ENCODE data around the gene DYTN.

The DYTN gene

DNA sequence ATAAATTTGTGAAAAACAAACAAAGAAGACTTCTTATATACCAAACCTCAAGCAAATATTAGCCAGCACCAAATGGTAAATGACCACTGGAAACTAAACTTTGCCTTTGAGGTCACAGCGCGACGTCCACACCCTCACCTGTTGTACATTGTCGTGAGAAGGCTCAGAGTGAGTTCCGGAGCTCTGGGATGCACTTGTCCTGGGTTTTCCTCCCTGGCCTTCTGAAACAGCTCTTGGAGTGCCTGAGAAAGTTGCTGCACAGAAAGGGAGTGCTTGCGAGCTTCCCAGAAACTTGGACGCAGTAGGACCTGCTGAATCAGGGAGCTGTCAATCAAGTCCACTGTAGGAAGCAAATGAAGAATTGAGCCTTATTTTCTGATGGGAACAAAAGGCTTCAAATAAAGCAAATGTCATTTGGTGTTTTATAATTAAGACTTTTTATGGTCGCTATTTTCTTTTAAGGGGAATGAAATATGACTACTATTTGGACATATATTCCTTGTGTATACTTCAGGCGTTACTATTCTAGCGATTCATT lies 11.0 kb downstream of the DYTN start:
- no peak overlapping the region for H3K4me2 ChIP-seq (ENCODE audit: insufficient read depth, low read length)
- H3K9ac ChIP-seq (ENCODE audit: low read depth, low read length), result no peak overlapping the region
- no peaks in the 10 kb centered on the region for H3K79me2 ChIP-seq (ENCODE audit: insufficient read depth, low read length)
- no peak for ATAC-seq (ENCODE audit: insufficient read depth, low read depth)
- H4K20me1 ChIP-seq (ENCODE audit: insufficient read depth, low read length), result no peaks in the 10 kb centered on the region
- no peak for DNase-seq
- no peaks in the 10 kb centered on the region for H3K4me1 ChIP-seq (ENCODE audit: insufficient read depth, low read length)
- H3K9me3 ChIP-seq (ENCODE audit: insufficient read depth, low read length, severe bottlenecking), result no peaks in the 10 kb centered on the region
- H3K27ac ChIP-seq (ENCODE audit: low read length), result no peak overlapping the region
- no peaks in the 10 kb centered on the region for H3K36me3 ChIP-seq (ENCODE audit: insufficient read depth, low read length)
- peaks cover 3% of the 10 kb centered on the region for H3K27me3 ChIP-seq (ENCODE audit: insufficient read depth, low read length, poor library complexity)
- H2AFZ ChIP-seq (ENCODE audit: low read depth, low read length), result no peak overlapping the region
- TF ChIP-seq EZH2 (IDR thresholded peaks at IDR 0.05; ENCODE audit: borderline replicate concordance, low read depth, low read length, severe bottlenecking), result no peak
- TF ChIP-seq, protein P1, sequence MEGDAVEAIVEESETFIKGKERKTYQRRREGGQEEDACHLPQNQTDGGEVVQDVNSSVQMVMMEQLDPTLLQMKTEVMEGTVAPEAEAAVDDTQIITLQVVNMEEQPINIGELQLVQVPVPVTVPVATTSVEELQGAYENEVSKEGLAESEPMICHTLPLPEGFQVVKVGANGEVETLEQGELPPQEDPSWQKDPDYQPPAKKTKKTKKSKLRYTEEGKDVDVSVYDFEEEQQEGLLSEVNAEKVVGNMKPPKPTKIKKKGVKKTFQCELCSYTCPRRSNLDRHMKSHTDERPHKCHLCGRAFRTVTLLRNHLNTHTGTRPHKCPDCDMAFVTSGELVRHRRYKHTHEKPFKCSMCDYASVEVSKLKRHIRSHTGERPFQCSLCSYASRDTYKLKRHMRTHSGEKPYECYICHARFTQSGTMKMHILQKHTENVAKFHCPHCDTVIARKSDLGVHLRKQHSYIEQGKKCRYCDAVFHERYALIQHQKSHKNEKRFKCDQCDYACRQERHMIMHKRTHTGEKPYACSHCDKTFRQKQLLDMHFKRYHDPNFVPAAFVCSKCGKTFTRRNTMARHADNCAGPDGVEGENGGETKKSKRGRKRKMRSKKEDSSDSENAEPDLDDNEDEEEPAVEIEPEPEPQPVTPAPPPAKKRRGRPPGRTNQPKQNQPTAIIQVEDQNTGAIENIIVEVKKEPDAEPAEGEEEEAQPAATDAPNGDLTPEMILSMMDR (IDR thresholded peaks at IDR 0.05; ENCODE audit: borderline replicate concordance, extremely low read depth, low read length, poor library complexity, severe bottlenecking), result no peak
- no peak overlapping the region for H3K4me3 ChIP-seq (ENCODE audit: low read depth in 1 of 2, low read length in 2 of 2)

DNA sequence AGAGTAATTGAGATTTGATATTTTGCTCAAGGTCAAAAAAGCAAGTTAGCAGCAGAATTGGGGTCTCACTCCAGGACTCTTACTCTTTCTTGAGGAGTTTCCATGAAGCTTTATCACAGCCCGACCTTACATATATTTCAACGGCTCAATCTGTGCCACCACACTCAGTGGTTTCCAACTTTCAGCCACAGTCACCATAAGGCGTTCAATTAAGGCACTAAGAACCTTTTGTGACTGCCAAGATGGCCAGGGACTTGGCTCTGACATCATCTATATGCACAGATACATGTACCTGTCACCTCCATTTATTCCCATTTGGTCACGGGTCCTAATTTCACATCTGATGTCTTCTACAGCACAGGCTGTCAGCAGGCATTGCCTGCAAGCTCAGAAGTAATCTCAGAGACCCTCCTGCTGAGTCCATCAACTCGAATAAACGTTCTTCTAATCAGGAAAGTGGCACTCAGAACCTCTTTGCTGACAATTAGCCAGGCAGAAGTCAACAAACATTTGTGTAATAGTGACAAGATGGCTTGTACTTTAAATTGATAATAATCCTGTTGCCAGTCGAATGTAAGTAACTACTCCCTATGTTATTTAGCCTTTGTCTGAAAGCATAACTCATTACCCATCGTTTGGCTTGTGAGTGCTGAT lies 16.1 kb downstream of the DYTN start:
- H3K36me3 ChIP-seq (ENCODE audit: insufficient read depth, low read length), result no peaks in the 10 kb centered on the region
- no peak overlapping the region for H3K4me2 ChIP-seq (ENCODE audit: insufficient read depth, low read length)
- H3K79me2 ChIP-seq (ENCODE audit: insufficient read depth, low read length), result no peaks in the 10 kb centered on the region
- H3K27ac ChIP-seq (ENCODE audit: low read length), result no peak overlapping the region
- no peak overlapping the region for H3K9ac ChIP-seq (ENCODE audit: low read depth, low read length)
- no peaks in the 10 kb centered on the region for H4K20me1 ChIP-seq (ENCODE audit: insufficient read depth, low read length)
- no peak for ATAC-seq (ENCODE audit: insufficient read depth, low read depth)
- H2AFZ ChIP-seq (ENCODE audit: low read depth, low read length), result no peak overlapping the region
- H3K4me1 ChIP-seq (ENCODE audit: insufficient read depth, low read length), result no peaks in the 10 kb centered on the region
- no peak overlapping the region for H3K4me3 ChIP-seq (ENCODE audit: low read depth in 1 of 2, low read length in 2 of 2)
- H3K9me3 ChIP-seq (ENCODE audit: insufficient read depth, low read length, severe bottlenecking), result no peaks in the 10 kb centered on the region
- DNase-seq, result no peak
- H3K27me3 ChIP-seq (ENCODE audit: insufficient read depth, low read length, poor library complexity), result peaks cover 3% of the 10 kb centered on the region
- TF ChIP-seq, protein P1 (IDR thresholded peaks at IDR 0.05; ENCODE audit: borderline replicate concordance, extremely low read depth, low read length, poor library complexity, severe bottlenecking), result no peak
- TF ChIP-seq EZH2 (IDR thresholded peaks at IDR 0.05; ENCODE audit: borderline replicate concordance, low read depth, low read length, severe bottlenecking), result no peak

DNA sequence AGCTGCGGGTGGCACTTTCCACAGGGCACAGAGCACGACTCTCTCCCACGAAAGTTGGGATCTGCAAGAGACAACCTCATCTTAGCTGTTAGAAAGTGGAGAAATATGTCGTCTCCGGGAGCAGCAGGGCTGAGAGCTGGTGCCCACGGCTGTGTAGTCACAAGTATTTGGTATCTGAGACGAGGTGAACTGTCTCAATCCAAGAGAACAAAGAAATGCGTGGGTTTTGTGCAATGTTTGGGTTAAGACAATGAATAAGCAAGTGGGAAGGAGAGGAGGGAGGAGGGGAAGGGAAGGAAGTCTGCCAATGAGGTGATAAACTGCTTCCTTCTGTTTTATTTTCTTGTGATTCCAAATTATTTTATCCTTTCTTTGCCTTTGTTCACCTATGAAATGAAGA lies 18.0 kb downstream of the DYTN start:
- Histone ChIP-seq H2AFZ (ENCODE audit: low read depth, low read length) (no peak overlapping the region), H4K20me1 (ENCODE audit: insufficient read depth, low read length) (no peaks in the 10 kb centered on the region), H3K9ac (ENCODE audit: low read depth, low read length) (no peak overlapping the region), H3K4me3 (ENCODE audit: low read depth in 1 of 2, low read length in 2 of 2) (no peak overlapping the region), H3K27me3 (ENCODE audit: insufficient read depth, low read length, poor library complexity) (no peaks in the 10 kb centered on the region), H3K4me2 (ENCODE audit: insufficient read depth, low read length) (no peak overlapping the region), H3K27ac (ENCODE audit: low read length) (no peak overlapping the region), H3K79me2 (ENCODE audit: insufficient read depth, low read length) (no peaks in the 10 kb centered on the region), H3K4me1 (ENCODE audit: insufficient read depth, low read length) (no peaks in the 10 kb centered on the region), H3K9me3 (ENCODE audit: insufficient read depth, low read length, severe bottlenecking) (no peaks in the 10 kb centered on the region), H3K36me3 (ENCODE audit: insufficient read depth, low read length) (no peaks in the 10 kb centered on the region)
- no peak for DNase-seq
- TF ChIP-seq, protein P1 (IDR thresholded peaks at IDR 0.05; ENCODE audit: borderline replicate concordance, extremely low read depth, low read length, poor library complexity, severe bottlenecking), result no peak
- TF ChIP-seq EZH2 (IDR thresholded peaks at IDR 0.05; ENCODE audit: borderline replicate concordance, low read depth, low read length, severe bottlenecking), result no peak
- ATAC-seq (ENCODE audit: insufficient read depth, low read depth), result no peak

Data from DND-41 (cell line).